ENCODE results near the gene UMODL1.

DNA sequence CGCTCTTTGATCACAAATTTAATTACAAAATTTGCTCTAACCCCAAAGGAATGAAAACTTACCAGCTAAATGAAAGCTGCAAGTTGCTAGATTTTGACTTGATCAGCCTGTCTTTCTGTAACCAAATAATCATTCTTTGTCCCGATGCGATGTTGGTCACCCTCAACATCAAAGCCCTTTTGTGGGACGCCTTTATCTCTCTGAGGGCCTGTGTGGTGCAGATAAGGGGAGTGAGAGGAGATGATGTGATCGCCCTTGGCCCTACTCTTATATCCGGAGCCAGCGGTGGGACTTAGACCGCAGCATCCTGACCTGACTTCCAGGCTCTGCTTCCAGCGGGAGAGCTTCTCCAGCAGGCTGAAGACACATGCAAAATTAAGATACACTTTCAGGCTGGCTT, 19.3 kb upstream of the UMODL1 start:
- TF ChIP-seq, protein P1, sequence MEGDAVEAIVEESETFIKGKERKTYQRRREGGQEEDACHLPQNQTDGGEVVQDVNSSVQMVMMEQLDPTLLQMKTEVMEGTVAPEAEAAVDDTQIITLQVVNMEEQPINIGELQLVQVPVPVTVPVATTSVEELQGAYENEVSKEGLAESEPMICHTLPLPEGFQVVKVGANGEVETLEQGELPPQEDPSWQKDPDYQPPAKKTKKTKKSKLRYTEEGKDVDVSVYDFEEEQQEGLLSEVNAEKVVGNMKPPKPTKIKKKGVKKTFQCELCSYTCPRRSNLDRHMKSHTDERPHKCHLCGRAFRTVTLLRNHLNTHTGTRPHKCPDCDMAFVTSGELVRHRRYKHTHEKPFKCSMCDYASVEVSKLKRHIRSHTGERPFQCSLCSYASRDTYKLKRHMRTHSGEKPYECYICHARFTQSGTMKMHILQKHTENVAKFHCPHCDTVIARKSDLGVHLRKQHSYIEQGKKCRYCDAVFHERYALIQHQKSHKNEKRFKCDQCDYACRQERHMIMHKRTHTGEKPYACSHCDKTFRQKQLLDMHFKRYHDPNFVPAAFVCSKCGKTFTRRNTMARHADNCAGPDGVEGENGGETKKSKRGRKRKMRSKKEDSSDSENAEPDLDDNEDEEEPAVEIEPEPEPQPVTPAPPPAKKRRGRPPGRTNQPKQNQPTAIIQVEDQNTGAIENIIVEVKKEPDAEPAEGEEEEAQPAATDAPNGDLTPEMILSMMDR (IDR thresholded peaks at IDR 0.05) = no peak
- TF ChIP-seq POLR2A (IDR thresholded peaks at IDR 0.05) = no peak
- no peak for TF ChIP-seq EP300 (IDR thresholded peaks at IDR 0.05)

Data from tibial nerve (tissue), 4 donors.